CD4-positive, alpha-beta T cell treated with Interleukin-4 for 4 hours (primary cell): ENCODE results near the gene CRIP1.

Experiments used
- DNase-seq: peaks from one replicate; pipeline ENCODE4 v3.0.0-alpha.2; 2020

The CRIP1 gene

DNA sequence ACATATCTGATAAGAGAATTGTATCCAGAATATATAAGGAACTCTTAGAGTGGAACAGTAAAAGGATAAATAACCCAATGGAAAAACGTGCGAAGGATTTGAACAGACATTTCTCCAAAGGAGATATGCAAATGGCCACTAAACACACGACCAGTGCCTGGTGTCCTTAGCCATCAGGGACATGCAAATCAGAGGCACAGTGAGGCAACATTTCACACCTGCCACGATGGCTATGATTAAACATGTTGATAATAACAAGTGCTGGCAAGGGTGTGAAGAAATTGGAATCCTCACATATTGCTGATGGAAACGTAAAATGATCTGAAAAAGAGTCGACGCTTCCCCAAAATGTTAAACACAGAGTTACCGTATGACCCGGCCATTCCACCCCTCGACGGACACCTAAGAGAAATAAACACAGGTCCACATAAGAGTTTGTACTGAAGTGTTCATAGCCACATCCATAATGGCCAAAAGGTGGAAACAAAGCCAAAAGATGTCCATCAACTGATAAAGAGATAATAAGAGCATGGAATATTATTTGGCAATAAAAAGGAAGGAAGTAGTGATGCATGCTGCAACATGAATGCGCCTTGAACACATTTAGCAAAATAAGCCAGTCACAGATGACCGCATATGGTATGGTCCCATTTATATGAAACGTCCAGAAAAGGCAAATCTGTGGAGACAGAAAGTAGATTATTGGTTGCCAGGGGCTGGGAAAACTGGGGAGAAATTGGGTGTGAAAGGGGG is 33.4 kb downstream of the CRIP1 start:
- no peak for DNase-seq

DNA sequence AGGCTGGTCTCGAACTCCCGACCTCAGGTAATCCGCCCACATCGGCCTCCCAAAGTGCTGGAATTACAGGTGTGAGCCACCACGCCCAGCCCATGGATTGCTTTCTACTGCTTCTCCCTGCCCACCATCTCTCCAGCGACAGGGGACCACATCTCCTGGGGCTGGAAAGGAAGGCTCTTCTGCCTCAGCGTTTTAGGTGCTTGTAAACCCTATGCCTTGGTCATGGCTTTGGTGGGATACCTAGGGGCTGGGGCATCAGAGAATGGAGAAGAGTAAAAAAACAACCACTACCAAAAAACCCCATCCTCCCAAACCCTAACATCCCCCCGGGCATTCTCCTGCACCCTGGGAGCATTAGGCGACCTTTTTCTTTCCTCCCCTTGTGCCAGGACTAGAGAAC is 38.6 kb downstream of the CRIP1 start:
- DNase-seq: no peak

DNA sequence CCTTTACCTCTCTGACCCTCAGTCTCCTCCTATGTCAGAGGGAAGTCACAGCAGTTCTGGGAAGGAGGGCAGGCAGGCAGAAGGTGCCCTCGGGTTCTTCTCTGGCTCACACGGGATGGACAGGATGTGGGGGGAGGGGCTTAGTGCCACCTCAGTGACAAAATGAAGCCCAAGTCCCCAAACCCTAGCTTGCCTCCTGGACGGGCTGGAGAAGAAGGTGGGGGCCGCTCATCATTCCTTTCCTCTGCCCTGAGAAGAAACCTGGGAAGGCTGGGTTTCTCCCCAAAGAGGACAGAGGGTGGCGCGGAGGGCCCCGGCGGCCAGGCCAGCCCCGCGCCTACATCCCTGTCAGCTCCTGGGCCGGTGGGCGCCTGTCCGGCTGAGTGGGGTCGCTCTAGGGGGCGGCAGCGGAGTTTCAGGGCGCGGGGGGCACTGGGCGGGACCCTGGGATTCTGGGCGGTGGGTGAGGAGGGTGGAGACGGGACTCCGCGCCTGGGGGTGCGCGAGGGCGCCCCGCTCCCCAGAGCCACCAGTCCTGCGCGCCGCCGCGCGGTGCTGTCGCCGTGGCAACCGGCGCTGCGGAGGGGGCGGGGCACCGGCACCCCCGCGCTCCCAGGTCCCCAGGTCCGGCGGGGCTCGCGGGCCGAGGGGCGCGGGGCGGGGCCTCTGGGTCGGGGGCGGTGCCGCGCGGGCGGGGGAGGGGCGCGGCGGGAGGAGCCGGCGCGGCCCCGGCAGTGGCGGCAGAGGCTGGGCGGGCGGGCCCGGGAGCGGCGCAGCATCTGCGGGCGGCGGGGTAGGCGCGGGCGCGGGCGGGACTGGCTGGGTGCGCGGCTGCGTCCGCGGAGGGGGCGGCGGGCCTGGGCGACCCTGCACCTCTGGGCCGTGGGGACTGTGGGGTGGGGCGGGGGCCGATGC is 39.4 kb downstream of the CRIP1 start, which contains the start of gene TMEM121:
TMEM121 (plus strand) TSS at position 723 of the 915 bp plus-strand sequence. CDS start 2,252 bp downstream, outside the sequence.
- DNase-seq: no peak

DNA sequence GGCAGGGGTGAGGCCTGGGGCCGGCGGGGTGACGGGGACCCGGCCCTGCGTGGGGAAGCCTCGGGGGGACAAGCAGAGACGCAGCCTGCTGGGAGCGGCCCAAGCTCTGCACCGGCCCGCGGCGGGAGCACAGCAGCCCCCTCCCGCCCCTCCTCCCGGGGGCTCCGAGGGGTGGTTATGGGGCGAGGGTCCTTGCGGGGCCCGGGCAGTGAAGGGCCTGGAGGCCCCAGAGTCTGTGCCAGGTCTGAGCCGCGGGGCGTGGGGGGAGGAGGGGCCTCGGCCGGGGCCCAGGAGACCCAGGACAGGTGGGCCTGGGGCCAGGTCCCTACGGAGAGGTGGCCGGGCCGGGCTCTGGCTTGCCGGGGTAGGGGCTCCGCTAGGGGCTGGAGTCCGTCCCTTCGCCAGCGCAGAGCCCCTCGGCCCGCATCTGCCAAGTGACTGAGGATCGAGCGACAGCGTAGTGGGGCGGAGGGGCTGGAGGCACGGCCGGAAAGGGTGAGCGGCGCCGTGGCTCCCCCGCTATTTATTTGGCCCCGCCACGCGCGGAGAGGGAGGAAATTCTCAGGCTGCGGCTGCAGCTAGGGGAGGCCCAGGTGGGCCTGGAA is 40.2 kb downstream of the CRIP1 start:
- DNase-seq: no peak

DNA sequence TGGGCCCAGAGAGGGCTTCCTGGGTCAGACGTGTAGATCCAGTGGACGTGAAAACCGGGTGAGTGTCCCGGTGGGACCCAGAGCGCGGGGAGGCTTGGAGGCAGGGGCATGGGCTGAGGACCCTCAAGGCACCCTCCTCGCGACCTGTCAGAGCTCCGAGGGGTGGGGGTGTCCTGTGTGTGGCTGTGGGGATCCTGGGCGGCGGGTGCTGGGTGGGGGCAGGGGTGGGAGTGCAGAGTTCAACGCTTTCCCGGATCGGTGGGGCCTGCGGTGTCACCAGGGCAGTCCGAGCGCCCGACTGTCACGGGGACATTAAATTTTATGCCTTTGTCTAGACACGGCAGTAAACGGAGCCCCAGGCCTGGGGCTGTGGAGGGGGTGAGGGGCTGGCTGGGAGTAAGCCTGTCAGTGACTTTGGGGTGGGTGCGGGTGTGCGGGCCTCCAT is 40.7 kb downstream of the CRIP1 start:
- DNase-seq: no peak

DNA sequence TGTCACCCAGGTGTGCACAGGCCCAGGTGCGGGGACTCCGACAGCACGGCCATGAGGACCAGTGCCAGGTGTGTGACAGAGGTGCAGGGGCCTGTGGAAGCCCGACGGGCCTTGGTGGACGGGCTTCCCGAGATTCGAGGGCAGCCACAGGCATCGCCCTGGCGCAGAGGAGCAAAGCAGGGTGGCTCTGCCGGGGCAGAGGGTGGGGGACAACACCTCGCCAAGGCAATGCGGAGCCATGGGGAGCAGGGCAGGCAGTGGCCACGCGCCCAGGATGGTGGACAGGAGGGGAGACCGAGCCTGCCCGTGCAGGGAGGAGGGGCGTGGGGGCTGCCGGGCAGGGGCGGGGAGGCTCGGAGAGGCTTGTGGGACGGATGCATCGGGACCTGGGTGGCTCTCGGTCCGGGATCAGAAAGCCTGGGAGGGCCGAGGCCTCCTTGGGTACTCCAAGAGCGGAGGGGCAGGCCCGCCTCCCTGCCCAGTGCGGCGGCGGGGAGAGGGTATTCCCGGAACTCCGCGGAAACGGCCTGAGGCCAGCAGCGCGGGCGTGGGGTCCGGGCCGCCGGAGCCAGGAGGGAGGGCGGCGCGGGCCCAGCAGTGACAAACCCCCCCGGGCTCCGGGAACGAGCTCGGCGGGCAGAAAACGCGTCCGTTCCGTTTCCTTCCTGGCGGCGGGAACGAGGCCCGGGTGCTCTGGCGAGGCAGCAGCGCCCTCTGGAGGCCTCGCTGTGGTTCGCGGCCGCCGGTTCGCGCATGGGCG is 41.3 kb downstream of the CRIP1 start:
- peak; percentile 66 for DNase-seq

DNA sequence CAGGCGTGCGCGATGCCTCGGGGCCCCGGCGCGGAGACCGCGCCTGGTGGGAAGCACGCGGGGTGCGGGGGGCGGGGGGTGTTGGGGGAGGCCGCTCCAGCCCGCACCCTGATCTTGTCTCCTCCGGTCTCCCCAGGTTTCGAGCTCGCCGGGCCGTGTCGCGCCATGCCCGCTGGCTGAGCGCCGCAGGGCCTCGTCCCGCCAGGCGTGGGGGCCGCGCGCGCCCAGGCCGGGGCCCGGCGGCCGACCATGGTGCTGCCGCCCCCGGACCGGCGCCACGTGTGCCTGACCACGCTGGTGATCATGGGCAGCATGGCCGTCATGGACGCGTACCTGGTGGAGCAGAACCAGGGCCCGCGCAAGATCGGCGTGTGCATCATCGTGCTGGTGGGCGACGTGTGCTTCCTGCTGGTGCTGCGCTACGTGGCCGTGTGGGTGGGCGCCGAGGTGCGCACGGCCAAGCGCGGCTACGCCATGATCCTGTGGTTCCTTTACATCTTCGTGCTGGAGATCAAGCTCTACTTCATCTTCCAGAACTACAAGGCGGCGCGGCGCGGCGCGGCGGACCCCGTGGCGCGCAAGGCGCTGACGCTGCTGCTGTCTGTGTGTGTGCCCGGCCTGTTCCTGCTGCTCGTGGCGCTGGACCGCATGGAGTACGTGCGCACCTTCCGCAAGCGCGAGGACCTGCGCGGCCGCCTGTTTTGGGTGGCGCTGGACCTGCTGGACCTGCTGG is 42.1 kb downstream of the CRIP1 start:
- DNase-seq: no peak

DNA sequence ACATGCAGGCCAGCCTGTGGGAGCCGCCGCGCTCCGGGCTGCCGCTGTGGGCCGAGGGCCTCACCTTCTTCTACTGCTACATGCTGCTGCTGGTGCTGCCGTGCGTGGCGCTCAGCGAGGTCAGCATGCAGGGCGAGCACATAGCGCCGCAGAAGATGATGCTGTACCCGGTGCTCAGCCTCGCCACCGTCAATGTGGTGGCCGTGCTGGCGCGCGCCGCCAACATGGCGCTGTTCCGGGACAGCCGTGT is 42.6 kb downstream of the CRIP1 start:
- no peak for DNase-seq

DNA sequence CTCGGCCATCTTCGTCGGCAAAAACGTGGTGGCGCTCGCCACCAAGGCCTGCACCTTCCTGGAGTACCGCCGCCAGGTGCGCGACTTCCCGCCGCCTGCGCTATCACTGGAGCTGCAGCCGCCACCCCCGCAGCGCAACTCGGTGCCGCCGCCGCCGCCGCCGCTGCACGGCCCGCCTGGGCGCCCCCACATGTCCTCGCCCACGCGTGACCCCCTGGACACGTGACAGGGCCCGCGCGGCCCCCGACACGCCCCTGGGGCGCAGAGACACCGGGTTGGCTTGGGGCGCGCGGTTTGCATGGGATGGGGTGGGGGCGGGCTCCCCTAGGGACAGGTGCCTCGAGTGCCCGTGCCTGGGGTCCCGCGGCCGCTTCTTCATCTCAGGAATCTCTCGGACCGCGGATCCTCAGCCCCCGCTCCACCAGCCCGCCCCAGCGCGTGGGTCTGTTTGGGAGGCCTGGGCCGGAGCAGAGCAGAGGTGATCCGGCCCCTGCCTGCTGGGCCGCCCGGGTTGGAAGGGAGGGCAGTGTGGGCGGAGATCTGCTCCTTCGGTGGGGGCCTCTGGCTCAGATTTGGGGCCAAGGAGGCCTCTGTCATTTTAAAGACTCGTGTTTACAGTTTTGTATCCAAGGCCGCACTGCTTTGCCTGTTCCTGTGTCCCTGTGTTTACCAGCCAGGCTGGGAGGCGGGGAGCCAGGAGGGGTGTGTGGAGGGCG is 43.0 kb downstream of the CRIP1 start:
- no peak for DNase-seq

DNA sequence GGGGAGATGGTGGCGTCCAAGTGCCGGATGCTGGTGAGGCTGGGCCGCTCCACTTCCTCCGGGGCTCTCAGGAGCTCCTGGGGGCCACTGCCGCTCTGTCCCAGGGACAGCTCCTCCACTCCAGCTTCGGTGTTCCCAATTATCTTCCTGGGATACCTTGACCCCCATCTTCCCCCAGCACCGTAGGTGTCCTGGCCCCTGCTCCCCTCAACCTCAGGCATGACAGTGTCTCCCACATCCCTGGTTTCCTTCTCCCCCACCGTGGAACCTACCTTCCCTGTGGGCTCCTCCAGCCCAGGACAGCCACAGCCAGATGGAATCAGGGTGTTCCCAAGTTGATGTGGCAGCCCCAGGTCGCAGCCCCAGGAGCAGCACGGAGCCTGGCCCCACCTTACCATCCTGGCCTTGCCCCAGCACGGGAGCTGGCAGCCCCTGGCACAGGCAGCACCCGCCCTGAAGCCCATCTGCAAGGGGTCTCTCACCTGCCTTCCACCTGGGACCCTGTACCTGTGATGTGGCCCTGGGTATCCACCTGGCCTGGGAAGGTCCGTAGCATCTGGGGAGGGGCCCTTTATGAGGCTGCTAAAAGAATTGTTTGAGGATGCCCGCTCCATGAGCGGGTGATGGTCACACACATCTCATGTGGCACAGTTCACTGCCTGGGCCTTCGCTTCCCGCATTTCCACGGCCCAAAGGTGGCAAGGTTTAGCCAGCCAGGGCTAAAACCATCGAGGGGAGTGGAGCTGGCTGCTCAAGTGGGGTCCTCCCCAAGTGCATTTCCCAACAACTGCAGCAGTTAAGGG is 43.8 kb downstream of the CRIP1 start:
- DNase-seq: no peak

DNA sequence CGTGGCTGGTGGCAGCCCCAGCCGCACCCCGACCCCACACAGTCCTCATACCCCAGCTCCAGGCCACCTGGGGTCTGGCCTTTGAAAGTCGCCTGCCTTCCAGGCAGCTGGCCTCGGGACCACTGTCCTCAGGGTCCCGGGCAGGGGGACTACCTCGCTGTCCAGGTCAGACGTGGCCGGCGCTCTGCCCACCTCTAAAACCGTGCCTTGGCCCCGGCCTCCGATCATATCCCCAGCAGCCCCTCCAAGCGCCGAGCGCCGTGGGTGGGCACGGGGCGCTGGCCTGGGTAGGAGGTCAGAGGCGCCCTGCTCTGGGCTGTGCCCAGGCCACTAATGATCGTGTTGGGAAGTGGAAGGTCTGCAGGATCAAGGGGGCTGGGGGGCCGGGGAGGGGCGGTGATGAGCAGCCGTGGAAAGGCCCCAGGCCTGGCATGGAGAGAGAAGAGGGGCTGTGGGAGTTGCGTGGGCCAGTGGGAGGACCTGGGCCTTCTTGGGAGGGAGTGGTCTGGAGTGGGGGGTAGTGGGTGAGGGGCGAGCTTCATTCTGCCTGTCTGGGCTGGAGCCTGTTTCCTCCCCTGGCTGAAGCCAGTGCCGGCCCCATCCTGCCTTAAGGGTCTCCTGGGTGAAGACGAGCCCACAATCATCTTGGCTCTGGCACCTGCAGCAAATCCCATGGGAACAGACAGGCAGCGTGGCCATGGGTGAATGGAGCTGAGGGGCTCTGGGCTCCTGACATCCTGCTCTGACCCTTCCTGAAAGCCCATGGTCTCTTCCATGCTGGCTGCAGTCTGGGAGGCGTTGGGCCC is 44.6 kb downstream of the CRIP1 start:
- no peak for DNase-seq

DNA sequence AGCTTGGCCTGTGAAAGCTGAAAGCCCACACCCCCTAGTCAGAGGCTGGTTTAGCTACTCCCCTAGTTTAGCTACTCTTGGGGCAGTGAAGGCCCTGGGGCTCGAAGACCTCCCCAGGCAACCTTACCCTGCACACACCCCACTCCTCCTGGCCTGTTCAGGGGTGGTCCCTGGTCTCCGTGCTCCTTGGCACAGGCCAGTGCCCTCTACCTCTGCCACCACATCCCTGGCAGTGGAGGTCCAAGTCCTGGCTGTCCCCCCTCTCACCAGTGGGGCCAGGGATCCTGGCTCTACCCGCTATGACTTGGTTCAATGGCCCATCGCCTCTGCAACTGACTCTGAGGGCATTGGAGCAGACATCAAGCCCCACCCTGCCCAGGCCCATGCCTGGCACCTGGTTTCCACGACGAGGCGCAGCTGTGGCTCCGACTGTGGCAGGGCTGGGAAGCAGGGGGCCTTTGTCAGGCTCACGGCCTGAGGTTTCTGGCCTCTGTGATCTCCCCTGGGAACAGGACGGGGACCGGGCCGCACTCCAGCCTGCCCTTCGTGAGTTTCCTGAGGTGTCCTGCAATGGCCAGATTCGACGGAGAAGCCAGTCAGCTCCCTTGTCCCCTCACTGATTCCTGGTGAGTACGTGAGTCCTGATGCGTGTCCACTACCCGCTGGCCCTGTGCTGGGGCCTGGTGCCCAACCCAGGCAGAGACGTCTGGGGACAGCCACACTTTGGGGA is 45.4 kb downstream of the CRIP1 start:
- DNase-seq: no peak

DNA sequence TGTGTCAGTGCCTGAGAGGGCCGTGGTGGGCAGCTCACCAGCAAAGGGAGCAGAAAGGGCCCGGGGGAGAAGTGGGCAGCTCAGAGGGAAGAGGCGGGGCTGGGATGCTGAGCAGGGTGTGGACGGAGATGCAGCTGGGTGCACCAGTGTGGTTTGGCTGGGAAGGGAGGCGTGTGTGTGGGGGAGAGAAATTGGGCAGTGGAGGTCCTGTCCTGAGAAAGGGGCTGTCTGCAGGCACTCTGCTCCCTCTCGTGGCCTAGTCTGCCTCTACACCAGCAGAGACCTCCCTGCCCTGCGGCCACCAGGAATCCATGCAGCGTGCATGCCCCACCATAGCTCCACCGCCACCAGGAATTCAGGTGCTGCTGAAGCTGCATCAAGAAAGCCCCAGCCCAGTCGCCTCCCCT is 46.1 kb downstream of the CRIP1 start:
- DNase-seq: no peak

DNA sequence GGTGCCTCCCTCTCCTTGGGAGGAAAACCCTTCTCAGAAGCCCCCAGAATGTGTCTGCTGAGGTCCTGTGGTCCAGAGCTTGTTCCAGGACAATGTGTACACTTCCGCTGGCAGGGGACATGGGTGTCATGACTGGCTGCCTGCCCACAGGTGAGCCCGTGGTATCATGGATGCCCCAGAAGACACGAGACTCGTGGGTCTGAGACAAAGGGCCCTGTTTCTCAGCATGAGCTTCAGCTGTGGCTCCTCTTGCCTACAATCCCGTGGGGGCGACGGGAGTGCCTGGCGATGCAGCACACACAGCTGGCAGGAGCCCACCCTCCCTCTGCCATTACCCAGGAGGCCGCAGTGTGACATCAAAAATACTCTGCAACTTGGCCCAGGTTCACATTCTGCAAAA is 46.7 kb downstream of the CRIP1 start:
- no peak for DNase-seq

DNA sequence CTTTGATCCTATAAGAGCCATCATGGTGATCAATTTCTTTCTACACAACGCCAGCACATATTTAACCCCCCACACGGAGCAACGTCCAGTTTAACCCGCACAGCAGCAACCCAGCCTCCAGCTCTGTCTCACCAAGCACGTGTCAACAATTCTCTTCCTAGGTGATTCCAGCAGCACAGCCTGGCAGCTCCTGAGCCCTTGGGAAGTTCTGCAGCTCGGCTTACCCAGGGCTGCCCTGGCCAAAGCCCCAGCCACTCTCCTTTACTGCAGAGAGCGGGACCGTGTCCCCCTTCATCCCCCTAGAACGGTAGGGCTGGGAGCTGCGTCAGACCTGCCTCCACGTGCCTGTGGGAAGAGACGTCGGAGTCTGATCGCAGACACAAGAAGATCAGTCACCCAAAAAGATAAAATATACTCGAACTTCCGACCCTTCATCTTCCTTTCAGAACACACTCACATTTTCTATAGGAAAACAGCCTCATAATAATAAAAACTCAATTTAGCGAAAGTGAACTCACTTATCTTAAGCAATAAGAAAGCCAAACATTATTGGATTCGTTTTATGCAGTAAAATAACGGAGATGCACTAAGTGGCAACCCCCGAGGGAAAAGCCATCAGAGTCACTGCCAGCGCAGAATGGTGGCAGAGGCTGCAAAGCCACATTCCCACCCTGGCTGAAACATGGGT is 47.3 kb downstream of the CRIP1 start:
- no peak for DNase-seq

DNA sequence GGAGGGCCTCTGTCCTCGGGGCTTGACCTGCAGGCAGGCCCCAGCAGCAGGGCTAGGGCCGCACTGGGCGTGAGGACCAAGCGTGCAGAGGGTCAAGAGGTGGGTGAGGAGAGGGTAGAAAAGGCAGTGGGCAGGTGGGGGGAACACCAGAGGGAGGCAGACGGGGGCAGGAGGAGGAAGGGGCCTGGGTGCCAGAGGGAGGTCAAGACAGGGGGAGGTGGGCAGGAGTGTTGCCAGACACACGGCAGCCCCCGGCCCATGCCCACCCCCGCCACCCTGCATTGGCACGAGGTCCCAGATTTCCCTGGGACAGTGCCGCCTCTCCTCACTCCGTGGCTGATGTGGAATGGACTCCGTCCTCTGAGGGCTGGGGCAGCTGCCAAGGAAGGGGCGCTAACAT is 47.9 kb downstream of the CRIP1 start:
- DNase-seq: no peak

DNA sequence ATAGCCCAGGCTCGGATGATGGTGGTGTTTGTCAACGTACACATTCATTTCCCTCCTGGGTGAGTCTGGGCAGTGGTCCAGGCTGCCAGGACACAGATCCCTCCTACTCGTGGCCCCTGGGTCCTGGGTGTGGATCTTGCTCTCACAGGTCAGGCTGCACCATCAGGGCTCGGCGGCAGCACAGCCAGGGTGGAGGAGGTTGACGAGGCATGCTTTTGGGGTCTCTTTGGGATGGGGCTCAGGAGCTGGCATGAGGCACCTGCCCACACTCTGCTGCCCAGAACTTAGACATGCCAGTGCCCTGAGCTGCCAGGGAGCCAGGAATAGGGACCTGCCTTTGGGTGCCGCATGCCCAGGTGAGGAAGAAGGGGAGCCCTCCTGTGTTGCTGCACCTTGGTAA is 49.4 kb downstream of the CRIP1 start:
- no peak for DNase-seq
